Myometrial cell (primary cell): ENCODE measurements around the gene IL34. TPM values are rescaled to one million over a fixed set of nuclear protein-coding genes. Genes with fewer than 3 reads are reported as not detected.

Experiments
- total RNA-seq: library from RNA; depleted of rRNA; stranded (reverse); fragments of >200 nt; gene quantifications from 2 replicates; pipeline ENCODE4 v1.2.3, GENCODE V29; 2015

Gene IL34
- 0.89 and 2.3 TPM in 2 replicates for total RNA-seq

DNA sequence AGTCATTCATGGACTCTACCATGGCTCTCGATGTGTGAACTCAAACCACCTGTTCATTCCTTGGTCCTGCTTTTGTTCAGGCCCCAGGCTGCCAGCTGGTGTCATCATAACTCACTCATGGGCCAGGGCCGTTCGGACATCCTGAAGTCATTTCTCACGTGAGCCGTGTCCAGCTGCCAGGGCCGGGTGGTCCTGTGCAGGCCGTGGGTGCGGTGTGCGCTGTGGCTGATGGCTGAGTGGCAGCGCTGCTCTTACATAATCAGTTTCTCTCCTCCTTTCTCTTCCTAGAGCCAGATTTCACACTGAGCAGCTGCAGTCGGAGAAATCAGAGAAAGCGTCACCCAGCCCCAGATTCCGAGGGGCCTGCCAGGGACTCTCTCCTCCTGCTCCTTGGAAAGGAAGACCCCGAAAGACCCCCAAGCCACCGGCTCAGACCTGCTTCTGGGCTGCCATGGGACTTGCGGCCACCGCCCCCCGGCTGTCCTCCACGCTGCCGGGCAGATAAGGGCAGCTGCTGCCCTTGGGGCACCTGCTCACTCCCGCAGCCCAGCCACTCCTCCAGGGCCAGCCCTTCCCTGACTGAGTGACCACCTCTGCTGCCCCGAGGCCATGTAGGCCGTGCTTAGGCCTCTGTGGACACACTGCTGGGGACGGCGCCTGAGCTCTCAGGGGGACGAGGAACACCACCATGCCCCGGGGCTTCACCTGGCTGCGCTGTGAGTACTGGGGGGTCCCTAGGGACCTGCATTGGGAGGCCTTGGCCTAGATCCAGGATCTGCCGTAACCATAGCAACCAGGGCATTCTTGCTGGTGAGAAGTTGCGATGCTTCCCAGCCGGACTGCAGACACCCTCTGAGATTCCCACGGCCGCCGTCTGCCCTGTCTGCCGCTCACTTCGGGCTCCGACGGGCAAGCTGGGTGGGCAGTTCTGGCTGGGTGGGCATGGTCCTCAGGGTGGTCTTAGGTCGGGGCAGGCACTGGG, at the start of gene IL34:
IL34 (plus strand) TSS at position 300 of the 982 bp plus-strand sequence; CDS start at position 689, 389 bp downstream.

DNA sequence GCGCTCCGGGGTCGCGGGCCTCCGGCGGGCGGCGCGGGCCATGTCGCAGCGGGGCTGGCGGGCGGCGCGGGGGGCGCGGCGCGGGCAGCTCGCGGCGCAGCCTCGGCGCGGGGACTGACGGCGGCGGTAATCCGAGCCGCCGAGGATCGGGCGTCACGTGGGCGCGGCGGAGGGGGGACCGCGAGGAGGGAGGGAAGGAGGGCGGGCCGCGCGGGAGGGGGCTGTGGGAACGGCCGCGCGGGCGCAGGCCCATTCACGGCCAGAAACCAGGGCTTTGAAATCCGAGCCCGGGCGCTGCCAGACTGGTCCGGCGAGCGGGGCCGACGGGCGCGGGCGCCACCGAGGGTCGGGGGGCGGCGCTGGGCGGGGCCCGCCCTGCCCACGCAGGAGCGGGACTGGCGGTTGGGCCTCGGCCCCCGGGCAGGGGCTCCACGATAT, 39.6 kb downstream of the IL34 start, which contains the start of gene MTSS2:
MTSS2 (minus strand) TSS at position 116 of the 438 bp plus-strand sequence. CDS start 262 bp downstream, outside the sequence.

Other genes with a start within 250 kb of the IL34 start
- gene ST3GAL2, start 207.5 kb upstream of the IL34 start, total RNA-seq: 31.2 and 32.3 TPM in 2 replicates
- gene FCSK, start 192.0 kb upstream of the IL34 start, total RNA-seq: 10.1 and 25.9 TPM in 2 replicates
- 68.6 and 82.4 TPM in 2 replicates for gene COG4, start 123.0 kb upstream of the IL34 start, total RNA-seq
- gene SF3B3, start 122.7 kb upstream of the IL34 start, total RNA-seq: 163 and 212 TPM in 2 replicates
- 44.4 and 58.8 TPM in 2 replicates for gene MTSS2, start 39.5 kb downstream of the IL34 start, total RNA-seq
- gene VAC14, start 154.6 kb downstream of the IL34 start, total RNA-seq: 36.2 and 43.0 TPM in 2 replicates